GM18517 (cell line): ENCODE data around the gene ARHGEF10L.

ENCODE experiments used
- ATAC-seq: cut with Tn5 transposase; IDR thresholded peaks from one replicate; pipeline ENCODE4 v1.9.1; 2021; ENCODE audit warnings: mild to moderate bottlenecking, moderate library complexity; ENCODE audit not compliant: unreplicated experiment

Gene ARHGEF10L

GRCh38 chr1:17521946-17522612, 17.4 kb upstream of the ARHGEF10L start:
- ATAC-seq, result no peak

GRCh38 chr1:17523321-17524041, 16.0 kb upstream of the ARHGEF10L start:
- ATAC-seq, result no peak

DNA sequence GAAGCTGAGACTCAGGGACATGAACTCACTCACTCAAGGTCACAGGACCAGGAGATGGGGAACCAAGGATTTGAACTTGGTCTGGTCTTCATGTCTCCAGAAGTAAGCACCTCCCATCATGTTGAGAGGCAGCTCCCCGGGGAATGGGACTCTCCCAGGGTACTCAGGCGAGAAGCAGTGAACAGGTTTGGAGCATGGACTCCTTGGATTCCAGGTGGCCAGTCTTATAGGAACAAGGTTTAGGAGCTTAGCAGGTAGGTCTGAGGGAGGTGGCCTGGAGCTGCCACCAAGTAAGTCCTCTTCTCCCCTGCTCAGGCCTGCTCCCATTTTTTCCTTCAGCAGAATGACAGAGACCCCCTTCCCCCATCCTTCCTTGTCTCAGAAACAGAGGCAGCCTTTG, 14.9 kb upstream of the ARHGEF10L start:
- no peak for ATAC-seq

DNA sequence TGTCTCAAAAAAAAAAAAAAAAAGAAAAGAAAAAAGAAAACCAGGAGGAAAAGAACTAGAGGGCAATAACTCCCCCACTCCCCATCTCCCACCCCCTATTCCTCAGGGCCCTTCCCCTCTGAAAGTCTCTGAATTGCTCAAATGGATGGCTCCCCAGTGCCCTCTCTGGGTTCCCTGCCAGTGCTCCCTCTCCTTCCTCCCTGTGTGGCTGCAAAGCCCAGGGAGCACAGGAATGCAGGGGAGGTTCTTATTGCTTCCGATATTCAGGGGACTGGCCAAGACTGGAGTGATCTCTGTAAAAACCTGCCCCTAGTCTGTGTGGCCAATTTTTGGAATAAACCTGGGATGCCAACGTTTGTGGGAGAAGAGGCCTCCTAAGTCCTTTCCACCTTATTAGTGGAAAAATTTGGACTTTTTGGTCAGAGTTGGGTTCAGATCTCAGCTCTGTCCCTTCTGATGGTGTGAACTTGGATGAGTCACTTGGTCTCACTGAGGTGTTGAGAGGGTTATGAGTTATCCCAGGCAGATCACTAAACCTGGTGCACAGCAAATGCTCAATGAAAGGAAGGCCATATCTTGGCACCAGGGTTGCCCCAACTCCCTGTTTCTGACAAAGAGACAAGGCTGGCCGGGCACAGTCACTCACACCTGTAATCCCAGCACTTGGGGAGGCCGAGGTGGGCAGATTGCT, 13.4 kb upstream of the ARHGEF10L start:
- ATAC-seq, result no peak

GRCh38 chr1:17527036-17527914, 12.2 kb upstream of the ARHGEF10L start:
- no peak for ATAC-seq

DNA sequence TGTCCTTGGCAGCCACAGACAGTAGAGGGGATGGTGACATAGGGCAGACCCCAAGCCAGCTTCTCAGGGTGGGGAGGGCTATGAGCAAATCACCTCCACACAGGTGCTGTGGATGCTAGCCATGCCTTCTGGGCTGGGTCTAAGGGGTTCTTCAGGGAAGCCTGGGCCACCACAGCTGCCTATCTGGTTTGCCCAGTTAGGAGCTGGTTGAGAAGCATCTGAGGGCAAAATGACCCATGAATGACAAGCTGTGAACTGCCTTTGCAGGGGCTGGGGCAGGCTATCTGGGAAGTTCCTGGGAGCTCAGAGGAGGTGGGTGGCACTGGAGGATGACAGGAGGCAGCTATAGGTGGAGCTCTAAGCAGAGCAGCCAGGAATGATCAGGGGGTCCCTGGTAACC, 10.1 kb upstream of the ARHGEF10L start:
- ATAC-seq, result no peak

DNA sequence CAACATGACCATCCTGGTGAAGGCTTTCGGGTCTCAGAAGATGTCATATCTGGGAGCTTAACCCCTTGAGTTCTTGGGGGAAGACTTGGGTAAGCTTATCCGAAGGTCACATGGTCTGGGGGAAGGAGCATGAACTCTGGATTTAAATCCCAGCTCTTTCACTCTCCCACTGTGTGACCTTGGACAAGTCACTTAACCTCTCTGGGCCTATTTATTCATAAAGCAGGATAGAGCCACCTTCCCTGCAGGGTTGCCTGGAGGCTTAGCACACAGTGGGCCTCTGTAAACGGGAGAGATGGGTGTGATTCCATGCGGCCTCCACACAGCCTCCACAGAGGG, 8.2 kb upstream of the ARHGEF10L start:
- no peak for ATAC-seq

- ATAC-seq, result no peak
Measured at GRCh38 chr1:17531682-17532487, 7.6 kb upstream of the ARHGEF10L start.

- no peak for ATAC-seq
Measured at GRCh38 chr1:17533201-17533600, 6.3 kb upstream of the ARHGEF10L start.

DNA sequence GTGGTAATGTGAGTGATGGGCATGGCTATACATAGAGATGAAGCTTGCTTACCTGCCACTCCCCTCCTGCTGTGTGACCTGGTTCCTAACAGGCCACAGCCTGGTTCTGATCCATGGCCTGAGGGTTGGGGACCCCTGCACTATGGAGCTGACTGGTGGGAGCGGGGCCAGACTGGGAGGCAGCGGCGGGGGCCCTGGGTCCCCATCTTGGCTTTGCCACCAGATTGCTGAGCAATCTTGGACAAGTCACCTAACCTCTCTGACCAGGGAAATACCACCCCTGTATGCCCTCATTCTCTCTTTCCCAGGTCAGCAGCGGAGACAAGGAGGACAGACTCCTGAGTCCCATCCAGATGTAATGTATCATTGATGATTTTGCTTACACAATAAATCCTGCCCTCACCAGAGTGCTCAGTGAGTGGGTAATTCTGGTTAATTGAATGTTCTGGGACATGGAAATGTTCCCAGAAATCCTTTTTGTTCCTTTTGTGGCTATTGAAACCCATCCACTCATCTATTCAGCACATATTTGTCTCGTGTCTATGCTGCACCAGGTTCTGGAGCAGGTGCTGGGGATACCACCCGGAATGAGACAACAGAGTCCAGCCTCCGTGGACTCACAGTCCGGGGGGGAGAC, 4.1 kb upstream of the ARHGEF10L start:
- ATAC-seq, result no peak

DNA sequence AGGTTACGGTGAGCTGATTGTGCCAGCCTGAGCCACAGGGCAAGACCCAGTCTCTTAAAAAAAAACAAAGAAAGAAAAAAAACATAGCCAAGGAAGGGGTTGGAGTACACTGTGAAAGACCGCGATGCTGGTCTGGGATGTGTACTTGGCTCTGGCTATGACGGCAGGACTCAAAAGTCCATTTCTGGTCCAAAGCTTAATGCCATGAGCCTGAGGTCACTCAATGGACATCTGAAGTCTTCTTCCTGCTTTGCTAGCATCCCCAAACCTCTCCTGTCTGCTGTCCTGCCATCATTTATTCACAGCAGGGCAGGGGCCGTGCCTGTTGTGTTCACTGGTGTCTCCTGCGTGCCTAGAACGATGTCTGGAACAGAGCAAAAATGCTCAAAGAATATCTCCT, 1.5 kb upstream of the ARHGEF10L start:
- ATAC-seq, result no peak

GRCh38 chr1:17538428-17539117, 925 bp upstream of the ARHGEF10L start:
- ATAC-seq, result no peak

GRCh38 chr1:17539118-17539476, 401 bp upstream of the ARHGEF10L start:
- no peak for ATAC-seq

GRCh38 chr1:17540255-17541001, 930 bp downstream of the ARHGEF10L start:
- no peak for ATAC-seq

DNA sequence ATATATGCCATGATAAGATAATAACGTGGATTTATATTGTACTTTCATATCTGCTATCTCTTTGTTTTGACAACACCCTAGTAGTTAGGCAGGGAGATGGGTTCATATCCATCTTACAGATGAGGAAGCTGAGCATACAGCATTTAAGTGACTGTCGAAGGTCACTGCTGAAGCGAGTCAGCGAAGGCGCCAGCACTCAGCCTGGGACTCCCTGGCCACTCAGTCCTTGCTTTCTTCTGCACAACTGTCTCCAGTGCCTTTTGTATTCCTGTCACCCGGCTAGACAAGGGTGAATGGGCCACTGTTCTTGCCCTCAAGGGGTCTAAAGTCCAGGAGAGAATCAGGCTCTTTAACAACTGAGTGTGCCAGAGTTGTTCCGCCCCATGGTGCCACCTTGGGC, 3.1 kb downstream of the ARHGEF10L start:
- ATAC-seq, result no peak

DNA sequence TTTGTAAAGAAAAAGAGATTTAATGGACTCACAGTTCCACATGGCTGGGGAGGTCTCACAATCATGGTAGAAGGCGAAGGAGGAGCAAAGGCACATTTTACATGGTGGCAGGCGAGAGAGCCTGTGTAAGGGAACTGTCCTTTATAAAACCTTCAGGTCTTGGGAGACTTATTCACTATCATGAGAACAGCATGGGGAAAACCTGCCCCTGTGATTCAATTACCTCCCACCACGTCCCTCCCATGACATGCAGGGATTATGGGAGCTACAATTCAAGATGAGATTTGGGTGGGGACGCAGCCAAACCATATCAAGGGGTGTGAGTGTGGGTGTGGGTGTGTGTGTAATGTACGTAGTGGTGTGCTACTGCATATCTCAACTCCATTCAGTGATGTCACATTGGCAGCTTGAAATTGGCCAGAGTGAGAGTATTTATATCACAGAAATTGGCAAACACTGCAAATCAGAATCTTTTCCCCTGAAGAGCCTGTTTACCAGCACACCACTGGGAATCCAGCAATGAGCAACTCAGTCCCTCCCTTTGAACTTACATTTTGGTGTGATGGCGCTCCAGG, 5.4 kb downstream of the ARHGEF10L start:
- no peak for ATAC-seq

DNA sequence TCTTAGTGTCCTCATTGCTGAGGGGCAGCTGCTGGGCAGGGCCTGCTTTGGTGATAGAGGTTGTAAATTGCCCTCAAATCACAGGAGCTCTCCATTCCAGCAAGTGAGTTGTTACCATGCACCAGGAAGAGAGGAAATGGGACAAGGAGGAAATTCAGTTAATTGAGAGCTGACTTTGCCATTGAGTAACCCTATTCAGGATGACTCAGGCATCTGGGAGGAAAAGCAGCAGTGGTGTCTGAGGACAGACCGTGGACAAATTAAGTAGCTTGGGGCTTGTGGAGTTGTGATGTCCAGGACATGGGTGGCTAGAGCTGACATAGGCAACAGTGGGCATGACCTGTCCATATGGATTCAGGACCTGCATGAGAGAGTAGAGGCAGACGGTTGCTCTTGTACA, 5.9 kb downstream of the ARHGEF10L start:
- no peak for ATAC-seq

DNA sequence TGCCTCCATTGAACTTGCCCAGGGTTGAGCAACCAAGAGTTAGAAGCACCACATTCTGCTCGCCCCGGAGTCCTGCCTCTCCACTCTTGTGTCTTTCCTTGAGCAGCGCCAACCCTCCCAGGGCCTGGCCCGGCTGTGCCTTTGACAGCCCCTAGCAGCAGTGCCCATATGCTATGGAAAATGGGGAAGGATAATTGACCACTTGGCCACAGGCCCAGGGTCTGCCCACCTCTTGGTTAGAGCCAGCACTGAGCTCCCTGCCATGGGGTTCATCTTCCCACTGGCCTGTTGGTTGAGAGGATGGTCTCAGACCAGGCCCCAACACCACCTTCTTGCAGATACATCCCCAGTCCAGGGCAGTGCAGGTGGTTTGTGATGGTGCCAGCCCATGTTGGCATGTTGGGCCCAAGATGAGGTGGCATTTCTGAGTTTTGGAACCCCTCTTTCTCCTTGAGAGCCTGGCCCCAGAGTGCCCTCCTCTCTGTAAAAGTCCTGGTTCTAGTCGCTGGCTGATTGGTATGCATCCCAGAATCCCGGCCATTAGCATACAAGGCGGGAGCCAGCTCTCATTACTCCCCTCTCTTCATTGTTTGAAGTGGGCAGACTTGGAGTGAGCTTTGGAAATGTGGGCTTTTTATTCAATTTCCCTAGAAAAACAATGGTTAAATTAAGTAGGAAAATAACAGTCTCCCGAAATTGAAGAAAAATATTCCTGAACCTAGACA, 7.6 kb downstream of the ARHGEF10L start:
- no peak for ATAC-seq
